Measurements from ENCODE around the gene NGEF. TPM values are rescaled to one million over a fixed set of nuclear protein-coding genes. Genes with fewer than 3 reads are reported as not detected.

Gene NGEF
- total and polyA plus RNA-seq, 9 of the 15 experiments (the other 6 are each of a cell fraction or from before 2014, with no cell fraction given) = 0.07 to 0.17 (median 0.09) TPM; not detected in 6

- intact Hi-C loops (cut with micrococcal nuclease) = no loop called here
- no peak overlapping the region for H3K9ac ChIP-seq (ENCODE audit: insufficient read depth in 1 of 2, low read depth in 2 of 2, low read length in 2 of 2)
- ChIA-PET POLR2A (interaction anchor here (0.5 kb wide), 1 partner anchor 22 kb away, joined by 3 read pairs; the partner anchor contains the start of gene NEU2), CTCF (ENCODE audit: low intra/inter-chr PET ratio) (no interaction called here)
- no peak overlapping the region for H3K27ac ChIP-seq (ENCODE audit: extremely low read depth, low read depth, low read length)
- no peaks in the 10 kb centered on the region for H4K20me1 ChIP-seq (replicated peaks; ENCODE audit: control insufficient read depth, insufficient read depth, low read length)
- no peak for TF ChIP-seq ZNF133 (CRISPR knock-in tag; IDR thresholded peaks at IDR 0.05)
- TF ChIP-seq, protein P1, sequence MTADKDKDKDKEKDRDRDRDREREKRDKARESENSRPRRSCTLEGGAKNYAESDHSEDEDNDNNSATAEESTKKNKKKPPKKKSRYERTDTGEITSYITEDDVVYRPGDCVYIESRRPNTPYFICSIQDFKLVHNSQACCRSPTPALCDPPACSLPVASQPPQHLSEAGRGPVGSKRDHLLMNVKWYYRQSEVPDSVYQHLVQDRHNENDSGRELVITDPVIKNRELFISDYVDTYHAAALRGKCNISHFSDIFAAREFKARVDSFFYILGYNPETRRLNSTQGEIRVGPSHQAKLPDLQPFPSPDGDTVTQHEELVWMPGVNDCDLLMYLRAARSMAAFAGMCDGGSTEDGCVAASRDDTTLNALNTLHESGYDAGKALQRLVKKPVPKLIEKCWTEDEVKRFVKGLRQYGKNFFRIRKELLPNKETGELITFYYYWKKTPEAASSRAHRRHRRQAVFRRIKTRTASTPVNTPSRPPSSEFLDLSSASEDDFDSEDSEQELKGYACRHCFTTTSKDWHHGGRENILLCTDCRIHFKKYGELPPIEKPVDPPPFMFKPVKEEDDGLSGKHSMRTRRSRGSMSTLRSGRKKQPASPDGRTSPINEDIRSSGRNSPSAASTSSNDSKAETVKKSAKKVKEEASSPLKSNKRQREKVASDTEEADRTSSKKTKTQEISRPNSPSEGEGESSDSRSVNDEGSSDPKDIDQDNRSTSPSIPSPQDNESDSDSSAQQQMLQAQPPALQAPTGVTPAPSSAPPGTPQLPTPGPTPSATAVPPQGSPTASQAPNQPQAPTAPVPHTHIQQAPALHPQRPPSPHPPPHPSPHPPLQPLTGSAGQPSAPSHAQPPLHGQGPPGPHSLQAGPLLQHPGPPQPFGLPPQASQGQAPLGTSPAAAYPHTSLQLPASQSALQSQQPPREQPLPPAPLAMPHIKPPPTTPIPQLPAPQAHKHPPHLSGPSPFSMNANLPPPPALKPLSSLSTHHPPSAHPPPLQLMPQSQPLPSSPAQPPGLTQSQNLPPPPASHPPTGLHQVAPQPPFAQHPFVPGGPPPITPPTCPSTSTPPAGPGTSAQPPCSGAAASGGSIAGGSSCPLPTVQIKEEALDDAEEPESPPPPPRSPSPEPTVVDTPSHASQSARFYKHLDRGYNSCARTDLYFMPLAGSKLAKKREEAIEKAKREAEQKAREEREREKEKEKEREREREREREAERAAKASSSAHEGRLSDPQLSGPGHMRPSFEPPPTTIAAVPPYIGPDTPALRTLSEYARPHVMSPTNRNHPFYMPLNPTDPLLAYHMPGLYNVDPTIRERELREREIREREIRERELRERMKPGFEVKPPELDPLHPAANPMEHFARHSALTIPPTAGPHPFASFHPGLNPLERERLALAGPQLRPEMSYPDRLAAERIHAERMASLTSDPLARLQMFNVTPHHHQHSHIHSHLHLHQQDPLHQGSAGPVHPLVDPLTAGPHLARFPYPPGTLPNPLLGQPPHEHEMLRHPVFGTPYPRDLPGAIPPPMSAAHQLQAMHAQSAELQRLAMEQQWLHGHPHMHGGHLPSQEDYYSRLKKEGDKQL (CRISPR knock-in tag; IDR thresholded peaks at IDR 0.05; ENCODE audit: borderline replicate concordance) = no peak
- TF ChIP-seq, protein P2, sequence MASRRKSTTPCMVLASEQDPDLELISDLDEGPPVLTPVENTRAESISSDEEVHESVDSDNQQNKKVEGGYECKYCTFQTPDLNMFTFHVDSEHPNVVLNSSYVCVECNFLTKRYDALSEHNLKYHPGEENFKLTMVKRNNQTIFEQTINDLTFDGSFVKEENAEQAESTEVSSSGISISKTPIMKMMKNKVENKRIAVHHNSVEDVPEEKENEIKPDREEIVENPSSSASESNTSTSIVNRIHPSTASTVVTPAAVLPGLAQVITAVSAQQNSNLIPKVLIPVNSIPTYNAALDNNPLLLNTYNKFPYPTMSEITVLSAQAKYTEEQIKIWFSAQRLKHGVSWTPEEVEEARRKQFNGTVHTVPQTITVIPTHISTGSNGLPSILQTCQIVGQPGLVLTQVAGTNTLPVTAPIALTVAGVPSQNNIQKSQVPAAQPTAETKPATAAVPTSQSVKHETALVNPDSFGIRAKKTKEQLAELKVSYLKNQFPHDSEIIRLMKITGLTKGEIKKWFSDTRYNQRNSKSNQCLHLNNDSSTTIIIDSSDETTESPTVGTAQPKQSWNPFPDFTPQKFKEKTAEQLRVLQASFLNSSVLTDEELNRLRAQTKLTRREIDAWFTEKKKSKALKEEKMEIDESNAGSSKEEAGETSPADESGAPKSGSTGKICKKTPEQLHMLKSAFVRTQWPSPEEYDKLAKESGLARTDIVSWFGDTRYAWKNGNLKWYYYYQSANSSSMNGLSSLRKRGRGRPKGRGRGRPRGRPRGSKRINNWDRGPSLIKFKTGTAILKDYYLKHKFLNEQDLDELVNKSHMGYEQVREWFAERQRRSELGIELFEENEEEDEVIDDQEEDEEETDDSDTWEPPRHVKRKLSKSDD (conservative IDR thresholded peaks at IDR 0.05; ENCODE audit: low read length) = no peak
- no peak for TF ChIP-seq PHTF2 (CRISPR knock-in tag; IDR thresholded peaks at IDR 0.05)
- TF ChIP-seq, protein P3, sequence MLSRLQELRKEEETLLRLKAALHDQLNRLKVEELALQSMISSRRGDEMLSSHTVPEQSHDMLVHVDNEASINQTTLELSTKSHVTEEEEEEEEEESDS (CRISPR knock-in tag; IDR thresholded peaks at IDR 0.05) = no peak
- no peak for TF ChIP-seq RBM39 (optimal IDR thresholded peaks at IDR 0.05; ENCODE audit: low read depth, low read length)
- no peak for TF ChIP-seq CBX8 (IDR thresholded peaks at IDR 0.05; ENCODE audit: borderline replicate concordance, extremely low read depth, low read depth, low read length, poor library complexity, severe bottlenecking)
- TF ChIP-seq ZNF589 (CRISPR knock-in tag; IDR thresholded peaks at IDR 0.05; ENCODE audit: low read depth) = no peak
- no peaks in the 10 kb centered on the region for H3K4me1 ChIP-seq (replicated peaks in 1 of 2; ENCODE audit: control insufficient read depth in 2 of 2, insufficient read depth in 2 of 2, low read length in 2 of 2)
- WGBS (ENCODE audit: insufficient coverage, low coverage, missing lambda C conversion rate) = 0% methylated on average over 8 of the region's 9 CpGs
- no peaks in the 10 kb centered on the region for H3K9me3 ChIP-seq (replicated peaks; ENCODE audit: control insufficient read depth, insufficient read depth, low read depth, low read length)
- no peak overlapping the region for H3K4me3 ChIP-seq
- peaks cover 0 to 16% of the 10 kb centered on the region in 2 experiments; a peak in 2 of 5 replicates for H3K27me3 ChIP-seq (ENCODE audit: control insufficient read depth in 2 of 2, insufficient read depth in 2 of 2, low read length in 2 of 2)
- BruUV-seq (replicated peaks) = no TSS peak
- FAIRE-seq = no peak
- no peaks in the 10 kb centered on the region for H3K79me2 ChIP-seq (ENCODE audit: control insufficient read depth, insufficient read depth, low read length)
- no peak overlapping the region for H2AFZ ChIP-seq (ENCODE audit: low read depth, low read length)
- ATAC-seq = no peak
- H3K9me1 ChIP-seq (ENCODE audit: control insufficient read depth, insufficient read depth, low read length) = no peaks in the 10 kb centered on the region
- H3K4me2 ChIP-seq (ENCODE audit: insufficient read depth, low read length) = no peak overlapping the region
- no peaks in the 10 kb centered on the region for H3K36me3 ChIP-seq (ENCODE audit: control insufficient read depth, insufficient read depth, low read length)
- in situ Hi-C loops (cut with MboI) = no loop called here
- DNase-seq (ENCODE audit: extremely low read depth in 1 of 4, low spot score in 3 of 4) = no peak
These were observed 2.3 kb downstream of the NGEF start for GRCh38 chr2:233010569-233011267.

All from K562 (cell line).